Astrocyte of the spinal cord (primary cell): ENCODE results near the gene PTPRF.

Experiments used
- DNase-seq: peaks from one replicate; pipeline ENCODE4 v3.0.0; 2011; ENCODE audit warnings: low read depth, low spot score
- H3K4me3 ChIP-seq: 2 replicates; pipeline ENCODE4 v1.5.1; 2011; ENCODE audit warnings: low read depth, mild to moderate bottlenecking, low read length, moderate library complexity
- in situ Hi-C: cut with HindIII; loops from 2 replicates; pipeline ENCODE4 v1.10.0; 2017; ENCODE audit warnings: low sequenced_read_pairs
- TF ChIP-seq, protein P1 (sequence below): IDR thresholded peaks from 2 replicates; pipeline ENCODE4 v1.5.1; 2012; ENCODE audit warnings: low read depth, mild to moderate bottlenecking, low read length, inconsistent platforms

The PTPRF gene

DNA sequence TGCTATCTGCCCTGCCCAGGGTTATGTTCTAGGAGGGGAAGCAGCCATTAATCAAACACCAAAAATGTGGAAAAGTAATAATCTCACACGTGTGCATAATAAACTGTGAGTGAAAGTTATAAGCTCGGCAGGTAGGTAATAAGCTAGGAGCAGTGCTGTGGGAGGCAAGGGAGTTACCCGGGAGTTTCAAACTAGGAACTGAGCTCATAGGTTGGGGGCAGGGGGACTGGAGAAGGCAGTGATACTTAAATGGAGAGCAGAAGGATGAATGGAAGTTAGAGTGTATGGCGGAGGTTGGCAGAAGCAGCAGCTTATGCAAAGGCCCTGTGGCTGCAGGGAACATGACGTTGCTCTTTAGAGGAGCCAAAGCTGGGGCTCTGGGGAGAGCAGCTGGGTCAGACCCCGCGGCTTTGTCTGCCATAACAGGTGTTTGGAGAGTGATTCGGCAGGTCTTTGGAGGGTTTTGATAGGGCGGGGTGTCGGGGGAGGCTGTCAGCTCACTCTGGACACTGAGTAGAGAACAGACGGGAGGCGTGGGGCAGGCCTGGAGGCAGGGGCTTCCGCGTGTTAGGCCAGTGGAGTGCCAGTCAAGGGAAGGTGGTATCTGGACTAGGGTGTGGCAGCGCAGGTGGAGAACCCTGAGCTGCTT is 20.0 kb downstream of the PTPRF start:
- TF ChIP-seq, protein P1, sequence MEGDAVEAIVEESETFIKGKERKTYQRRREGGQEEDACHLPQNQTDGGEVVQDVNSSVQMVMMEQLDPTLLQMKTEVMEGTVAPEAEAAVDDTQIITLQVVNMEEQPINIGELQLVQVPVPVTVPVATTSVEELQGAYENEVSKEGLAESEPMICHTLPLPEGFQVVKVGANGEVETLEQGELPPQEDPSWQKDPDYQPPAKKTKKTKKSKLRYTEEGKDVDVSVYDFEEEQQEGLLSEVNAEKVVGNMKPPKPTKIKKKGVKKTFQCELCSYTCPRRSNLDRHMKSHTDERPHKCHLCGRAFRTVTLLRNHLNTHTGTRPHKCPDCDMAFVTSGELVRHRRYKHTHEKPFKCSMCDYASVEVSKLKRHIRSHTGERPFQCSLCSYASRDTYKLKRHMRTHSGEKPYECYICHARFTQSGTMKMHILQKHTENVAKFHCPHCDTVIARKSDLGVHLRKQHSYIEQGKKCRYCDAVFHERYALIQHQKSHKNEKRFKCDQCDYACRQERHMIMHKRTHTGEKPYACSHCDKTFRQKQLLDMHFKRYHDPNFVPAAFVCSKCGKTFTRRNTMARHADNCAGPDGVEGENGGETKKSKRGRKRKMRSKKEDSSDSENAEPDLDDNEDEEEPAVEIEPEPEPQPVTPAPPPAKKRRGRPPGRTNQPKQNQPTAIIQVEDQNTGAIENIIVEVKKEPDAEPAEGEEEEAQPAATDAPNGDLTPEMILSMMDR = no peak
- no peak overlapping the region for H3K4me3 ChIP-seq
- in situ Hi-C loops = no loop called here
- DNase-seq = no peak

DNA sequence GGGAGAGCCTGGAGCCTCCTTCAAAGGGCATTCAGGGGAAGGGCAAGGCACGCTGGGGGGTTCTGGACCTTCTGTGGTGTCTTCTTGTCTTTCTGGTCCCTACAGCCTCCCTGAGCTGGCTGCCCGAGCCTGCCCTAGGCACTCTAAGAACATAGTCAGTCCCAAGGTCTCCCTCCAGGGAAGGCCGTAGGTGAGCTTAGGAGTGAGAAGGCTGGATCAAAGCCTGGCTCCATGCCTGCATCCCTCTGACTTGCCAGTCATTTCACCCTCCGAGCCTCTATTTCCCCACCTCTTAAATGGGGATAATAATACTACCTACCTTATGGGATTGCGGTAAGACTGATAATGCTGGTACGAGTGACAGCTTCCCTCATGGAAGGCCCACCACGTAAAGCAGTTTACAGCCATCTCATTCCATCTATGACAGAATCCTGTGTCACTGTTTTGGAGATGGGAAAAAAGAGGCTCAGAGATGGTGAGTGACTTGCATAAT is 20.8 kb downstream of the PTPRF start:
- DNase-seq = no peak
- H3K4me3 ChIP-seq = no peak overlapping the region
- in situ Hi-C loops = no loop called here
- TF ChIP-seq, protein P1 = no peak

DNA sequence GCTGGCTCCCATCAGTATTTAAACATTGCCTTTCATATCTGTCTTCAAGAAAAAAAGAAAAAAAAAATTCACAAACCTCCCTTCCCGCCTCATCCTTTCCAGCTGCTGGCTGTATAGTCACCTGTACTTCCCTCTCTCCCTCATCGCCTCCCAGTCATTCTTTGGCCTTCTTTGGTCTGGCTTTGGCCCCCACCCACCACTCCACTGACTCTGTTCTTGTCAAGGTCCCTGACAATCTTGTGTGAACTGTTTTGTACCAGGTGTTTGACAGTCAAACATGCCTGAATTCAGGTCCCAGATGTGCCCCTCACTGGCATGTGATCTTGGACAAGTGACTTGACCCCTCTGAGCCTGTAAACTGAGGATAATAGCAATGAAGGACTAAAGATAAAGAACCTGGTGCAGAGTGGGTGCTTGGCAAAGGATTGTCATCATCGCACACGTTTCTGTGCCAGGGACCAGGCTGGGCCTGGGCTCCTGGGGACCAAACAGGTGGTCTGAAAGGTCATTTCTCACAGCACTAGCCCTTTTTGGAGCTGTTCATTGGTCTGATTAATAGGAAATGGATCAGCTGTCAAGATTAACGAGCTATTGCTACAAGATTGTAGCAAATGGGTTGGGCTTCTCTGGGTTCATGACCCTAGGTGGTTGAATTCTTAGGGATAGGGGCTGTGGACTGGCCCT is 21.5 kb downstream of the PTPRF start:
- in situ Hi-C loops = no loop called here
- TF ChIP-seq, protein P1 = no peak
- no peak for DNase-seq
- no peak overlapping the region for H3K4me3 ChIP-seq

DNA sequence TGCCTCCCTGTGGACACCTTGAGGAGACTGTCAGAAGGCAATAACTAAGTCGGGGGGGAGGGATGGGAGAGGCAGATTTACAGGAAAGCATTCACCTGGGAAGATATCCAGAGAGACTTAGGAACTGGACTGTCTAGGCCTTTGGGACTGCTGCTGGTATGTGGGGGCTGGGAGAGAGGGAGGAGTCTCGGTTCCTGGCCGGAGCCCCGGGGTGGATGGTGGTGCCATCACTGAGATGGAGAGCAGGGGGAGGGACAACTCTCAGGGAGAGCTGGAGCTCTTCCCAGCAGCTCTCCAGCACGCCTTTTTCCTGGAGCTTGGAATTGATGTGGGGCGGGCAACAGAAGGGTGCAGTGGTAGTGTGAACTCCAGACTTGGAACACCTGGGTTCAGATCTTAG is 22.1 kb downstream of the PTPRF start:
- TF ChIP-seq, protein P1 = no peak
- in situ Hi-C loops = no loop called here
- DNase-seq = no peak
- H3K4me3 ChIP-seq = no peak overlapping the region

DNA sequence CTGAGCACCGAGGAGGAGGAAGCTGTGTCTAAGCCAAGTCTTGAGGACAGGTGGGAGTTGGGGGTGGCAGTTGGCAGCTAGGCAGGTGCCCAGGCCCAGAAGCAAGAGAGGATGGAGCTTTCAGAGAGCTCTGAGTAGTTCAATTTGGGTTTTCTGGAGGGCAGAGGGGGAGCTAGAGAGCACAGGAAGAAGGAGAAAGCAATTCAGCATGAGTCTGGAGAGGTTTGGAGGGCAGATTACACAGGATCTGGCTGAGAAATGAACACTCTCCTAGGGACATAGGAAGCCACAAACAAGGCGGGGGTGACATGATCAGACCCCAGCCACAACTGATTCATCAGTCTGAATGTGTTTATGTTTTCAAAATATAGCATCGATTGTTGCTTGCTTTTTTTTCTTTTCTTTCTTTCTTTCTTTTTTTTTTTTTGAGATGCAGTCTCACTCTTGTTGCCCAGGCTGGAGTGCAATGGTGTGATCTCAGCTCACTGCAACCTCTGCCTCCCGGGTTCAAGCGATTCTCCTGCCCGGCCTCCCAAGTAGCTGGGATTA is 23.8 kb downstream of the PTPRF start:
- TF ChIP-seq, protein P1 = peak; percentile 84
- H3K4me3 ChIP-seq = no peak overlapping the region
- in situ Hi-C loops = no loop called here
- DNase-seq = peak; percentile 52

DNA sequence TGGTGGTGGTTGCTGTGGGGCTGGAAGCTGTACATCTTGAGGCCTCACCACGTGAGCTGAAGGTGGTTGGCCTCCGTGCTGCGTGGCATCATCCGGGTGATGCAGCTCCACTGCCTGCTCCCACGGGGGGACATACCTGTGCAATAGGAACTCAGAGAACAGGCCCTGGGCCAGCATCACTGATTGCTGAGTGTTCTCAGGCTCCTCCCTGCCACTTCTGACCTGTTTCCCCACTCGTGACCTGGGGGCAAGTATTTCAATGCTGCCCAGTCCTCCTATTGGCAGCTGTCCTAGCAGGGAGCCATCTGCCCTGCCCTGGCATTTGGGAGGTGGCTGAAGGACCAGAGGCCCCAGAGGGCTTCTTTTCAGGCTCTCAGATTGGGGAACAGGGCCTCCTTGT is 26.1 kb downstream of the PTPRF start:
- DNase-seq = no peak
- in situ Hi-C loops = no loop called here
- H3K4me3 ChIP-seq = no peak overlapping the region
- TF ChIP-seq, protein P1 = no peak
